ENCODE measurements around the gene PRELID1. TPM values are rescaled to one million over a fixed set of nuclear protein-coding genes. Genes with fewer than 3 reads are reported as not detected.

Gene PRELID1
- total and polyA plus RNA-seq, 10 donors = 74.5 to 174 (median 128) TPM

GRCh38 chr5:177355162-177355867 lies 51.7 kb downstream of the PRELID1 start:
- no peaks in the 10 kb centered on the region for H3K27me3 ChIP-seq (replicated peaks in 1 of 7)
- peaks cover 0 to 5% (median 0%) of the 10 kb centered on the region in 8 donors for H3K9me3 ChIP-seq
- TF ChIP-seq POLR2A (IDR thresholded peaks at IDR 0.05) = no peak
- TF ChIP-seq POLR2AphosphoS5 (IDR thresholded peaks at IDR 0.05) = no peak
- TF ChIP-seq CTCF (IDR thresholded peaks at IDR 0.05 in 8 of 11, conservative IDR thresholded peaks at IDR 0.05 in 3 of 11) = no peak
- H3K4me3 ChIP-seq = no peak overlapping the region
- WGBS, 5 donors = 74 to 100% (median 88%) methylated on average over 1 of the region's 1 CpG
- peaks cover 37 to 96% (median 63%) of the 10 kb centered on the region in 6 donors for H3K4me1 ChIP-seq
- peak overlapping the region in 1 of 8 donors; percentile 43 for H3K27ac ChIP-seq
- DNase-seq = peak; percentile 1
- H3K36me3 ChIP-seq = peaks cover 0 to under 1% (median 0%) of the 10 kb centered on the region in 6 donors
- intact Hi-C loops (cut with DNase I; ENCODE audit: low total_unique reads) = no loop called here

GRCh38 chr5:177355868-177356168 lies 52.2 kb downstream of the PRELID1 start:
- 14 to 29% (median 20%) methylated on average over 1 of the region's 1 CpG for WGBS, 5 donors
- intact Hi-C loops (cut with DNase I; ENCODE audit: low total_unique reads) = no loop called here
- DNase-seq = no peak
- Histone ChIP-seq H3K4me1 (peaks cover 32 to 96% (median 63%) of the 10 kb centered on the region in 6 donors), H3K27ac (peak overlapping the region in 1 of 8 donors; percentile 43), H3K9me3 (peaks cover 0 to 5% (median 0%) of the 10 kb centered on the region in 8 donors), H3K36me3 (no peaks in the 10 kb centered on the region), H3K4me3 (no peak overlapping the region), H3K27me3 (replicated peaks in 1 of 7) (no peaks in the 10 kb centered on the region)
- TF ChIP-seq POLR2AphosphoS5 (IDR thresholded peaks at IDR 0.05) (no peak), POLR2A (IDR thresholded peaks at IDR 0.05) (no peak), CTCF (IDR thresholded peaks at IDR 0.05 in 8 of 11, conservative IDR thresholded peaks at IDR 0.05 in 3 of 11) (no peak)

Other genes with a start within 250 kb of the PRELID1 start
- 10 to 100 TPM; 10.1 to 41.6 (median 28.9) TPM for gene FGFR4, start 216.9 kb upstream of the PRELID1 start, total RNA-seq
- gene FGFR4, start 216.9 kb upstream of the PRELID1 start, polyA plus RNA-seq = 10 to 100 TPM in 2 of 3 donors, 1 to 10 TPM in 1; 5.2 to 23.4 (median 15.4) TPM
- gene NSD1, start 170.0 kb upstream of the PRELID1 start, total RNA-seq = 100 to 1,000 TPM in 2 of 7 donors, 10 to 100 TPM in 5; 65.0 to 130 (median 79.7) TPM
- 1 to 10 TPM; 4.1 to 9.7 (median 5.0) TPM for gene NSD1, start 170.0 kb upstream of the PRELID1 start, polyA plus RNA-seq
- 10 to 100 TPM; 52.1 to 90.4 (median 80.8) TPM for gene RAB24, start 80 bp upstream of the PRELID1 start, total RNA-seq
- 100 to 1,000 TPM in 2 of 3 donors, 10 to 100 TPM in 1; 90.6 to 181 (median 170) TPM for gene RAB24, start 80 bp upstream of the PRELID1 start, polyA plus RNA-seq
- gene MXD3, start 8.1 kb downstream of the PRELID1 start, total RNA-seq = 10 to 100 TPM; 19.3 to 80.7 (median 26.7) TPM
- 10 to 100 TPM; 25.9 to 32.5 (median 26.2) TPM for gene MXD3, start 8.1 kb downstream of the PRELID1 start, polyA plus RNA-seq
- gene LMAN2, start 47.9 kb downstream of the PRELID1 start, total RNA-seq = 100 to 1,000 TPM in 4 of 7 donors, 10 to 100 TPM in 3; 92.4 to 211 (median 109) TPM
- gene LMAN2, start 47.9 kb downstream of the PRELID1 start, polyA plus RNA-seq = 10 to 100 TPM; 50.1 to 96.6 (median 72.5) TPM
- 100 to 1,000 TPM in 1 of 7 donors, 10 to 100 TPM in 6; 61.5 to 111 (median 77.1) TPM for gene RGS14, start 54.1 kb downstream of the PRELID1 start, total RNA-seq
- gene RGS14, start 54.1 kb downstream of the PRELID1 start, polyA plus RNA-seq = 10 to 100 TPM; 45.3 to 95.9 (median 61.6) TPM
- under 1 TPM in 5 of 7 donors, not detected in 2; 0.13 to 0.77 (median 0.19) TPM for gene SLC34A1, start 80.6 kb downstream of the PRELID1 start, total RNA-seq
- gene SLC34A1, start 80.6 kb downstream of the PRELID1 start, polyA plus RNA-seq = under 1 TPM in 2 of 3 donors, not detected in 1; 0.02 to 0.06 TPM
- gene PFN3, start 96.9 kb downstream of the PRELID1 start, total RNA-seq = not detected
- gene PFN3, start 96.9 kb downstream of the PRELID1 start, polyA plus RNA-seq = not detected
- gene F12, start 105.8 kb downstream of the PRELID1 start, total RNA-seq = 1 to 10 TPM in 3 of 7 donors, under 1 TPM in 4; 0.60 to 1.7 (median 0.94) TPM
- 1 to 10 TPM; 1.1 to 2.3 (median 1.3) TPM for gene F12, start 105.8 kb downstream of the PRELID1 start, polyA plus RNA-seq
- 100 to 1,000 TPM; 114 to 170 (median 149) TPM for gene GRK6, start 122.9 kb downstream of the PRELID1 start, total RNA-seq
- gene GRK6, start 122.9 kb downstream of the PRELID1 start, polyA plus RNA-seq = 10 to 100 TPM; 45.7 to 75.9 (median 55.3) TPM
- gene PRR7, start 143.0 kb downstream of the PRELID1 start, total RNA-seq = 1 to 10 TPM in 6 of 7 donors, not detected in 1; 2.6 to 5.3 (median 4.7) TPM
- gene PRR7, start 143.0 kb downstream of the PRELID1 start, polyA plus RNA-seq = 1 to 10 TPM; 1.7 to 5.7 (median 3.9) TPM
- 10 to 100 TPM; 13.0 to 26.5 (median 17.6) TPM for gene DBN1, start 169.8 kb downstream of the PRELID1 start, total RNA-seq
- 10 to 100 TPM in 1 of 3 donors, 1 to 10 TPM in 2; 6.8 to 16.3 (median 7.6) TPM for gene DBN1, start 169.8 kb downstream of the PRELID1 start, polyA plus RNA-seq
- gene PDLIM7, start 193.8 kb downstream of the PRELID1 start, total RNA-seq = 100 to 1,000 TPM in 3 of 7 donors, 10 to 100 TPM in 4; 44.8 to 220 (median 86.4) TPM
- 100 to 1,000 TPM in 1 of 3 donors, 10 to 100 TPM in 2; 42.5 to 125 (median 59.2) TPM for gene PDLIM7, start 193.8 kb downstream of the PRELID1 start, polyA plus RNA-seq
- 100 to 1,000 TPM; 111 to 231 (median 149) TPM for gene DOK3, start 206.0 kb downstream of the PRELID1 start, total RNA-seq
- gene DOK3, start 206.0 kb downstream of the PRELID1 start, polyA plus RNA-seq = 100 to 1,000 TPM in 1 of 3 donors, 10 to 100 TPM in 2; 69.9 to 144 (median 98.4) TPM
- 100 to 1,000 TPM in 2 of 7 donors, 10 to 100 TPM in 5; 68.9 to 126 (median 91.8) TPM for gene DDX41, start 213.2 kb downstream of the PRELID1 start, total RNA-seq
- gene DDX41, start 213.2 kb downstream of the PRELID1 start, polyA plus RNA-seq = 10 to 100 TPM; 68.9 to 99.4 (median 92.9) TPM